Left ventricle myocardium superior (tissue), 1 donor: ENCODE data around the gene PRTN3. TPM values are rescaled to one million over a fixed set of nuclear protein-coding genes. Genes with fewer than 3 reads are reported as not detected.
"Not testable (repeated sequence)": the region's sequence is repeated elsewhere in the genome, so short reads cannot be mapped to it uniquely, and the experiment has no call there.

ENCODE experiments used
- ATAC-seq: fragments of 200-7000 bp; cut with Tn5 transposase; one replicate; pipeline ENCODE4 v1.9.1; 2020; ENCODE audit warnings: mild to moderate bottlenecking, moderate library complexity
- DNase-seq: peaks from one replicate; pipeline ENCODE4 v3.0.0-alpha.2; 2020
- intact Hi-C: fragments of 100-400 bp; cut with micrococcal nuclease; formaldehyde crosslinking; loops from one replicate; pipeline ENCODE4 v1.11.0; 2022
- total RNA-seq: library from RNA; stranded (reverse); fragmentation: NEBNext Ultra II Directional; extraction: Animal tissue kit (Norgen Biotek cat#: 25700); gene quantifications from one replicate; pipeline ENCODE4 v1.2.1, GENCODE V29; 2021
- donor health status: DM: no; HTN: yes; CAD: no; lungs with severe emphysema.

Gene PRTN3
- total RNA-seq, 1 donor from 2014 or later, result not detected

DNA sequence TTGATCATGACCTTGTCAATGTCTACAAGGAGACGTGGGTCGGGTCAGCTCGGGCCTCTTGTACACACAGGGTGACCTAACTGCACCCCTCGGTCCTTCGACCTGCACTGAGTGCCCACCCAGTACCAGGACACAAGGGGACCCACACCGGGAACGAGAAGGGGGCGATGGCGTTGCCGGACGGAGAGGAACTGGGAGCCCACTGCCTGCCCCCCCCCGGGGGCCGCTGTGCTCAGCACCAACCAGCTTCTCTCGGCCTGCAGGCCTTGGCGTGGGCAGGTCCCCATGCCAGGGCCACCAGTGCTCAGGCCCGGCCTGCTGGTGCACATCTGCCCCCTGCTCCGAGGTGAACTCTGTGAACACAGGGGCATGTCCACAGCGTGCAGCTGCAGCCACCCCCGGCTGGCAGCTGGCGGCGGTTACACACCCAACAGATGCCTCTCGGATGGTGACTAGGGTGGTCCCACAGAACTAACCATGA, 32.8 kb downstream of the PRTN3 start:
- ATAC-seq (no peak), DNase-seq (no peak)
- intact Hi-C loops, result no loop called here

GRCh38 chr19:875265-875879, 34.6 kb downstream of the PRTN3 start:
- ATAC-seq (no peak), DNase-seq (no peak)
- intact Hi-C loops, result no loop called here

- ATAC-seq (no peak), DNase-seq (no peak)
- intact Hi-C loops, result no loop called here
These were observed 35.3 kb downstream of the PRTN3 start for GRCh38 chr19:876089-876488.

DNA sequence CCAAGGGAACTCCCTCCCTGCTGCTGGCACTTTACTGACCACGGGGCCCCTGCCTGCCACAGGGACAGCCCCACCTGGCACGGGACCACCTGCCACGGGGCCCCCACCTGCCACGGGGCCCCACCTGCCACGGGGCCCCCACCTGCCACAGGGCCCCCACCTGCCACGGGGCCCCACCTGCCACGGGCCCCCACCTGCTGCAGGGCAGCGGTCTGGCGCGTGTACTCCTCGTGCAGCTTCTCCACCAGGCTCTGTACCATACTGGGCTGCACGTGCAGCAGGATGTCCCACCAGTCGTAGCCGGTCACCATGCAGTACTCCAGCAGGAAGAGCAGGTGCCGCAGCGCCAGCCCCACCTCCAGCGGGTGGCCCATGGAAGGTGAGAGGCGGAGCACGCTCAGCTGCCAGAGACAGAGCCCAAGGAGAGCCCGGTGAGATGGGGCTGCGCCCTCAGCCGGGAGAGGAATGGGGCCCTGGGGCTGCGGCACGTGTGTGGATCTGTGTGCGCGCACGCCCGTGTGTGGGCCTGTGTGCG, 36.0 kb downstream of the PRTN3 start:
- intact Hi-C loops, result no loop called here
- ATAC-seq (no peak), DNase-seq (no peak)

GRCh38 chr19:877992-878660, 37.3 kb downstream of the PRTN3 start:
- DNase-seq, intact Hi-C loops, ATAC-seq: not testable (repeated sequence)

- intact Hi-C loops, DNase-seq, ATAC-seq: not testable (repeated sequence)
These were observed 38.2 kb downstream of the PRTN3 start for GRCh38 chr19:878751-879561.

GRCh38 chr19:879711-880438, 39.1 kb downstream of the PRTN3 start:
- intact Hi-C loops, result no loop called here
- no peak for DNase-seq
- no peak for ATAC-seq

DNA sequence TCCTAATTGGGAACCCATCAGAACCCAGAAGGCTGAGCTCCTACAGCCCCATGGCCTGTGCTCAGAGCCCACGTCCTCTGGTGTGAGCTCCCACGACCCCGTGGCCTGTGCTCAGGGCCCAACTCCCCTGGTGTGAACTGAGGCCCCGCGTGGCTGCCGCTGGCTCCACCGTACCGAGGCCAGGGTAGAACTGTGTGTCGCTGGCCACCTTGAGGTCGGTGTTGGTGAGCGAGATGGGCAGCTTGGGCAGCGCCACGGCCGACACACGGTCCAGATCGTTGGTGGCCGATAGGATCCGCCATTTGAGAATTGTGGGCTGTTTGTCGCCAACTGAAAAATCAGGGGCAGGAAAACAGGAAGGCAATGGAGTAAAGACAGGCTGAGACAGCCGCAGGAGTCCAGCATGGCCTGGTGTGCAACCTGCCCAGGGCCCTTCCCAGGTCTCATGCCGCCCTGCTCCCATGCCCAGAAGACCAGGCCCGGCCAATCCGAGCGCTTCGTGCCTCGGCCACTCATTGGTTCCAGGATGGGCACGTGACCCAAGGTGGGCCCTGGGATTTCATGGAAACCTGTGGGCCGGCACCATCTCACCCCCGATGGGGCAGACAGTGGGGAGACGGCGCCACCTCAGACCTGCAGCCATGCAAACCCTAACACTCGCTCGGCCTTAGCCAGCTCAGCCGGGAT, 40.7 kb downstream of the PRTN3 start:
- no peak for ATAC-seq

DNA sequence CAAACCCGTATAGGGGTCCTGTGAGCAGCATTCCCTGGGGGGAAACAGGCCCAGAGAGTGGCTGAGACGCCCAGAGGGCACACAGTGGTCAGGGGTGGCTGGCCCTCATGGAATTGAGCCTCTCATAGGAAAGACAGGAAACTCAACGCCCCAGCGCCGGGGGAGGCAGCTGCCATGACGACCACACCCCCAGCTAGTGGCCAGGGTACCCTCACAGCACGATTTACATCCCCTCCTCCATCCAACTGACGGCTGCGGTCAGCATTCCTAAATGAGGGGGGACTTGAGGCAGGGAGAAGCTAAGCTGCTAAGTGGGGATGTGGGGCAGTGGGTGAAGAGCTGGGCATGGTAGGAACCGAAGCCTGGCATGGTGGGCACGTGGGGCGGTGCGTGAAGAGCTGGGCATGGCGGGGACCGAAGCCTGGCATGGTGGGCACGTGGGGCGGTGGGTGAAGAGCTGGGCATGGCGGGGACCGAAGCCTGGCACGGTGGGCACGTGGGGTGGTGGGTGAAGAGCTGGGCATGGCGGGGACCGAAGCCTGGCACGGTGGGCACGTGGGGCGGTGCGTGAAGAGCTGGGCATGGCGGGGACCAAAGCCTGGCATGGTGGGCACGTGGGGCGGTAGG, 42.2 kb downstream of the PRTN3 start:
- DNase-seq (no peak), ATAC-seq (no peak)
- intact Hi-C loops, result no loop called here

More for the DNA sequence above, 40.7 kb downstream of the PRTN3 start:
- intact Hi-C loops, result no loop called here
- DNase-seq, result no peak

- no peak for ATAC-seq
- no peak for DNase-seq
These were observed 42.9 kb downstream of the PRTN3 start for GRCh38 chr19:883661-884211.

DNA sequence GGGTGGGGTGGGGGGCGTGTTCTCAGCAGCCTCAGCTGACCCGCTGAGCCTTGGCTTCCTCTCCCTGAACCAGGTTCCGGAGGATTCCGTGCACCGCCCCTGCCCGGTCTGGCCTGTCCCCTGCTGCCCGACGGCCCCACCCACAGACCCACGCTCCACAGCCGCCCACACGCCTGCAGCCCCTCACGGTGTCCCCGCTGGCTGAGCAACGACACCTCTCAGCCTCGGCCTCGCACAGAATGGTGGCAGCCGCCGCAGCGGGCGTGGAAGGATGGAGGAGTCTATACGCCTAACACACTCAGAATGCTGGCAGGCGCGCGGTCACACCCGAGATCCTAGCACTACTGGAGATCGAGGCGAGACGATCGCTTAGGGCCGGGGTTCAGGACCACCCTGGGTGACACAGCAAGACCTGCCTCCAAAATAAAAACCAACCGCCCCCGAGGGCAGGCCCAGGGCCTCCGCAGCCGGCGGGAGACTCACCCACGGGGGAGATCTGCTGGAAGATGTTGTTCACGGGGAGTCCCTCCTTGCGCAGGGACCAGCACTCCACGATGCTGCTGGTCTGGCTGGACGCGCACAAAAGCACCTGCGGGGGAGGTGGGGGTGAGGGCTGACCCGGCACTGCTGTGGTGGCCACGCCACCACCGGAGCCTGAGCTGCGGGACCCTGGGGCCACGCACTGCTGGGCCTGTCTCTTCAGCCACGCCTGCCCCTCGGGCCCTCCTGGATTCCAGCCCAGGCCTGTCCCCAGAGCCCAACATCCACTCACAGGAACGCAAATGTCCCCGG, 43.8 kb downstream of the PRTN3 start:
- intact Hi-C loops, result no loop called here
- DNase-seq, result no peak
- ATAC-seq, result no peak

More at GRCh38 chr19:883661-884211, 42.9 kb downstream of the PRTN3 start:
- intact Hi-C loops, result no loop called here

- intact Hi-C loops, result no loop called here
- ATAC-seq, result no peak
- DNase-seq, result no peak
These were observed 44.9 kb downstream of the PRTN3 start for GRCh38 chr19:885536-886224.

DNA sequence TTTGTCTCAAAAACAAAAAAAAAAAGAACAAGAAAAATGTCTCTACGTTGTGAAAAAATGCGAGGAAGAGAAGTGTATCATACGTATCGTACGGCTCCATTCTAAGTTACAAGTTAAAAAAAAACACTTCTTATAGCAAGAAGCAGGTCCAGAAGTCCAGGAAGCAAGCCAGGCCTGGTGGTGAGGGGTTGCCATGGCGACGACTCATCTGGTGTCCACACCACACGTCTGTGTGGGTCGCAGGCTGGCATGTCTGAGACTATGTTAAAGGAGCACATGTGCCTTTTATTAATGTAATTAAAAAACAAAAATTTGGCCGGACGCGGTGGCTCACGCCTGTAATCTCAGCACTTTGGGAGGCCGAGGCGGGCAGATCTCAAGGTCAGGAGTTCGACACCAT, 46.3 kb downstream of the PRTN3 start:
- ATAC-seq, result no peak
- DNase-seq, result peak; percentile 20
- intact Hi-C loops, result no loop called here

DNA sequence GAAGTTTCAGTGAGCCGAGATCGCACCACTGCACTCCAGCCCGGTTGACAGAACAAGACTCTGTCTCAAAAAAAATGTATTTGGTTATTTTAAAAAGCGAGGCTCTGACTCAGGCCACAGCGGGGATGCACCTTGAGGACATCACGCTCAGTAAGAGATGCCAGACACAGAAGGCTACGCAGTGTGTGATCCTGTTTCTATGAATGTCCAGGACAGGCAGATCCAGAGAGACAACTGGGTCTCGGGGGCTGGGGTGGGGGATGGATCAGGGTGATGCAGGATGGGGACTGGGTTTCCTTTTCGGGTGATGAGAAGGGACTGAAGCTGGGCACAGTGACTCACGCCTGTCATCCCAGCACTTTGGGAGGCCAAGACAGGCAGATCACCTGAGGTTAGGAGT, 46.8 kb downstream of the PRTN3 start:
- ATAC-seq, result no peak
- DNase-seq, result no peak
- intact Hi-C loops, result no loop called here

- DNase-seq, result peak; percentile 16
These were observed 48.0 kb downstream of the PRTN3 start for GRCh38 chr19:888581-889385.

More at GRCh38 chr19:888581-889385, 48.0 kb downstream of the PRTN3 start:
- no peak for ATAC-seq
- intact Hi-C loops, result no loop called here
